ENCODE data around the gene PPP3CB. TPM values are rescaled to one million over a fixed set of nuclear protein-coding genes. Genes with fewer than 3 reads are reported as not detected.

The PPP3CB gene
- total and polyA plus RNA-seq, 7 donors = 21.0 to 103 (median 75.5) TPM

DNA sequence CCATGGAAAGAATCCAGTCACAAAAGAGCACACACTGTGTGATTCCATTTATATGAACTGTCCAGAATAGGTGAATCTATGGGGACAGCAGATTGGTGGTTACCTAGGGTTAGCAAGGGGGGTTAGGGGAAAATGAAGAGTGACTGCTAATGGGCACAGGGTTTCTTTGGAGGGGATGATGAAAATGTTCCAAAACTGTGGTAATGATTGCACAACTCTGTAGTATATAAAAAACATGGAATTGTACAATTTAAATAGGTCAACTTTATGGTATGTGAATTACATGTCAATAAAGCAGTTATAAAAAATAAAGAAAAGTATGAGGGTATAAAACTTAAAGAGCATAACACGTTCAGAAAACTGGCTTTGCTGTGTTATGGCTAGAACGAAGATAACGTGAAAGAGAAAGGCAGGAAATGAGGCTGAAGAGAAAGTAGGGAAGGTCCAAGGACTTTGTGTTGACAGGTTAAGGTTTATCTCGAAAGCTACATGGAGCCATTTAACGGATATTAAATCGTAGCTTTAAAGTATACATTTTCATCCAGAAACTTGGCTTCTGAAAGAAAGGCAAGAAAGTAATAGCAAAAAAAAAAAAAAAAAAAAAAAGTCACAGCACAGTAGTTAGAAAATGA lies 36.0 kb downstream of the PPP3CB start:
- peaks cover 0 to 22% (median 2%) of the 10 kb centered on the region in 4 donors for H3K36me3 ChIP-seq
- 20 to 68% methylated on average over 6 of the region's 6 CpGs for WGBS, 2 donors
- DNase-seq = no peak
- H3K27ac ChIP-seq = no peak overlapping the region
- H3K4me1 ChIP-seq = no peaks in the 10 kb centered on the region
- intact Hi-C loops (cut with DNase I) = no loop called here
- H3K27me3 ChIP-seq = no peaks in the 10 kb centered on the region
- TF ChIP-seq POLR2AphosphoS5 (IDR thresholded peaks at IDR 0.05) = no peak
- TF ChIP-seq CTCF (IDR thresholded peaks at IDR 0.05) = no peak
- TF ChIP-seq POLR2A (IDR thresholded peaks at IDR 0.05) = no peak
- TF ChIP-seq EP300 (IDR thresholded peaks at IDR 0.05) = no peak
- H3K4me3 ChIP-seq = no peak overlapping the region
- no peaks in the 10 kb centered on the region for H3K9me3 ChIP-seq

DNA sequence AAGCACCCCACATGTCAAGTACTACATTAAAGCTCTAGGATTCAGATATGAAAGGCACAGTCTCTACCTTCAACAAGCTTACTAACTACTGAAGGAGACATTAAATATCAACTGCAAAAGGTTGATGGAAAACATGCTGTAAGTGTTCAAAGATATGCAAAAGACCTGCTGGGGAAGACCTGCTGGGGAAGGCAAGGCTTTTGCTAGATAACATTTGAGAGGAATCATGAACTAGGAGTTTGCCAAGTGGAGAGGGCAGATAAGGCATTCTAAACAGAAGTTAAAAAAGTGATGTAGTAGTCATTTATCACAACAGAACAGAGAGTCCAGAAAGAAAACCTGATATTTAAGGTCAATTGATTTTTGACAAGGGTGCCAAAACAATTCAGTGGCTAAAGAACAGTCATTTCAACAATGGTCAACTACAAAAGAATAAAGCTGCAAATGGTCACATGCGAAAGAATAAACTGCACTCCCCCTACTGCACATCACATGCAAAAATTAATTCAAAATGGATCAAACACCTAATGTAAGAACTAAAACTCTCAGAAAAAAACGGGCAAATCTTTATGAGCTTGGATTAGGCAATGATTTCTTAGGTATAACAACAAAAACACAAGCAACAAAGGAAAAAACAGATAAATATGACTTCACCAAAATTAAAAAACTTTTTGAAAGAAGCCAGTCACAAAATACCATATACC lies 39.5 kb downstream of the PPP3CB start:
- H3K4me1 ChIP-seq = no peaks in the 10 kb centered on the region
- DNase-seq = no peak
- no peaks in the 10 kb centered on the region for H3K9me3 ChIP-seq
- no peak overlapping the region for H3K27ac ChIP-seq
- no peak overlapping the region for H3K4me3 ChIP-seq
- intact Hi-C loops (cut with DNase I) = no loop called here
- H3K36me3 ChIP-seq = peaks cover 0 to 27% (median 0%) of the 10 kb centered on the region in 4 donors
- 85 to 95% methylated on average over 2 of the region's 2 CpGs for WGBS, 2 donors
- H3K27me3 ChIP-seq = no peaks in the 10 kb centered on the region
- TF ChIP-seq CTCF (IDR thresholded peaks at IDR 0.05) (no peak), POLR2A (IDR thresholded peaks at IDR 0.05) (no peak), EP300 (IDR thresholded peaks at IDR 0.05) (no peak), POLR2AphosphoS5 (IDR thresholded peaks at IDR 0.05) (no peak)

- H3K27me3 ChIP-seq = no peaks in the 10 kb centered on the region
- peaks cover 4 to 56% (median 8%) of the 10 kb centered on the region in 4 donors for H3K36me3 ChIP-seq
- H3K9me3 ChIP-seq = no peaks in the 10 kb centered on the region
- no peak overlapping the region for H3K27ac ChIP-seq
- WGBS, 2 donors = 90 to 92% methylated on average over 1 of the region's 1 CpG
- H3K4me3 ChIP-seq = no peak overlapping the region
- TF ChIP-seq EP300 (IDR thresholded peaks at IDR 0.05) = no peak
- TF ChIP-seq POLR2A (IDR thresholded peaks at IDR 0.05) = no peak
- TF ChIP-seq CTCF (IDR thresholded peaks at IDR 0.05) = no peak
- TF ChIP-seq POLR2AphosphoS5 (IDR thresholded peaks at IDR 0.05) = no peak
- no peaks in the 10 kb centered on the region for H3K4me1 ChIP-seq
- no peak for DNase-seq
- intact Hi-C loops (cut with DNase I) = no loop called here
Measured at GRCh38 chr10:73449113-73449512, 46.7 kb downstream of the PPP3CB start.

DNA sequence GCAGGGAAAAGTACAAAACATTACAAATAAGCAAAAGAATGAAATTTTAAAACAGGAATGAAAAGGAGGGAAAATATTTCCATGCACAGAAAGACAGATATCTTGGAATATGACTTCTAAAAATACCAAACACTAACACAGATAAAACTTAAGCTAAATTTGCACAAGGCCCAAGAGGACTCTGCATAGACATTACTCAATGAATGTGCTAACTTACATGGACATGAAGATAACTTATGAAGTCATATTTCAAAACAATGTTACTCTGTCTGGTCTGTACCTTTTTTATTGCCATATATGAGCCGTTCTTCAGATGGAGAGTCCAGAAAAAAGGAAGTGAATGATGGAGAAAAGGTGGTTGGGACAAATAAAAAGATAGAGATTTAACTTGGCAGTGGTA lies 47.4 kb downstream of the PPP3CB start:
- H3K36me3 ChIP-seq = peaks cover 4 to 53% (median 8%) of the 10 kb centered on the region in 4 donors
- H3K4me3 ChIP-seq = no peak overlapping the region
- no peaks in the 10 kb centered on the region for H3K4me1 ChIP-seq
- H3K27me3 ChIP-seq = no peaks in the 10 kb centered on the region
- intact Hi-C loops (cut with DNase I) = no loop called here
- no peak for DNase-seq
- no peak overlapping the region for H3K27ac ChIP-seq
- 37 to 77% methylated on average over 1 of the region's 1 CpG for WGBS, 2 donors
- TF ChIP-seq CTCF (IDR thresholded peaks at IDR 0.05) (no peak), EP300 (IDR thresholded peaks at IDR 0.05) (no peak), POLR2AphosphoS5 (IDR thresholded peaks at IDR 0.05) (no peak), POLR2A (IDR thresholded peaks at IDR 0.05) (no peak)
- no peaks in the 10 kb centered on the region for H3K9me3 ChIP-seq
